ENCODE results near the gene CIB4. TPM values are rescaled to one million over a fixed set of nuclear protein-coding genes. Genes with fewer than 3 reads are reported as not detected.

CIB4 gene
- total and polyA plus RNA-seq, 2 of the 4 experiments (the other 2 are of a cell fraction): not detected

- no peak for DNase-seq
Measured at GRCh38 chr2:26685341-26685740, 44.2 kb upstream of the CIB4 start.

More at GRCh38 chr2:26685341-26685740, 44.2 kb upstream of the CIB4 start:
- Histone ChIP-seq H2BK15ac (ENCODE audit: low read depth, low read length) (no peak overlapping the region), H2BK120ac (ENCODE audit: low read depth, low read length) (no peak overlapping the region), H3K56ac (ENCODE audit: extremely low read depth, insufficient read depth, low read length) (no peak overlapping the region), H2BK5ac (ENCODE audit: low read depth, low read length, poor library complexity, severe bottlenecking) (no peak overlapping the region), H3K4me1 (ENCODE audit: control insufficient read depth, insufficient read depth, low read length) (no peaks in the 10 kb centered on the region), H2AK9ac (replicated peaks; ENCODE audit: low read depth, low read length, poor library complexity) (no peak overlapping the region), H3K36me3 (ENCODE audit: control insufficient read depth, insufficient read depth, low read length) (no peaks in the 10 kb centered on the region), H3K79me1 (ENCODE audit: low read depth in 1 of 2, low read length in 2 of 2) (no peaks in the 10 kb centered on the region), H3K27ac (ENCODE audit: insufficient read depth, low read length) (no peak overlapping the region), H2BK20ac (ENCODE audit: low read depth, low read length) (no peak overlapping the region), H3K27me3 (ENCODE audit: control insufficient read depth, insufficient read depth, low read length) (peaks cover 73% of the 10 kb centered on the region), H3K23ac (ENCODE audit: low read depth, low read length) (no peak overlapping the region), H3K4ac (ENCODE audit: low read depth, low read length) (no peak overlapping the region), H3K18ac (ENCODE audit: low read depth, low read length) (no peak overlapping the region), H4K91ac (ENCODE audit: insufficient read depth, low read depth, low read length) (no peak overlapping the region), H2AFZ (replicated peaks; ENCODE audit: low read length, poor library complexity) (no peak overlapping the region), H3K9me1 (ENCODE audit: insufficient read depth, low read length) (no peaks in the 10 kb centered on the region), H3K9me3 (ENCODE audit: control insufficient read depth, insufficient read depth, low read length) (no peaks in the 10 kb centered on the region), H4K20me1 (ENCODE audit: insufficient read depth, low read length) (no peaks in the 10 kb centered on the region), H3K4me3 (ENCODE audit: insufficient read depth, low read depth, low read length) (no peak overlapping the region), H3K14ac (replicated peaks; ENCODE audit: low read depth, low read length) (no peak overlapping the region), H4K8ac (ENCODE audit: low read depth in 2 of 2, low read length in 2 of 2) (no peak overlapping the region), H2AK5ac (ENCODE audit: low read depth, low read length) (no peak overlapping the region), H4K5ac (ENCODE audit: low read depth, low read length) (no peak overlapping the region), H3K9ac (ENCODE audit: low read depth, low read length) (no peak overlapping the region), H3K4me2 (ENCODE audit: low read depth, low read length) (no peak overlapping the region)
- ATAC-seq (ENCODE audit: low read depth): no peak
- dilution Hi-C loops (cut with HindIII; ENCODE audit: low sequenced_read_pairs, unreplicated experiment): no loop called here
- in situ Hi-C loops (cut with MboI; ENCODE audit: low sequenced_read_pairs): no loop called here
- ChIA-PET CTCF (no interaction called here), POLR2A (ENCODE audit: unreplicated experiment) (no interaction called here)
- 100% methylated on average over 2 of the region's 5 CpGs; no CpG with 5 or more reads in 1 of the 2 experiments for WGBS, 2 experiments (ENCODE audit: extremely low coverage in 2 of 2, insufficient read length in 1 of 2)
- BruUV-seq (replicated peaks): no TSS peak
- TF ChIP-seq USF2 (IDR thresholded peaks at IDR 0.05; ENCODE audit: low read depth, low read length) (no peak), MAFK (IDR thresholded peaks at IDR 0.05; ENCODE audit: low read depth, low read length) (no peak), CEBPB (IDR thresholded peaks at IDR 0.05; ENCODE audit: low read depth, low read length) (no peak), RAD21 (IDR thresholded peaks at IDR 0.05; ENCODE audit: low read length) (no peak), FOS (IDR thresholded peaks at IDR 0.05; ENCODE audit: low read depth, low read length) (no peak)
- intact Hi-C loops (cut with micrococcal nuclease): no loop called here

All from IMR-90 (cell line).